GM10847 (cell line): ENCODE measurements around the gene LRPPRC.

Experiments
- POLR2A ChIP-seq: IDR thresholded peaks from 2 replicates; pipeline ENCODE4 v1.6.1; 2011; ENCODE audit not compliant: insufficient read length; ENCODE audit errors: extremely low read depth

LRPPRC gene

DNA sequence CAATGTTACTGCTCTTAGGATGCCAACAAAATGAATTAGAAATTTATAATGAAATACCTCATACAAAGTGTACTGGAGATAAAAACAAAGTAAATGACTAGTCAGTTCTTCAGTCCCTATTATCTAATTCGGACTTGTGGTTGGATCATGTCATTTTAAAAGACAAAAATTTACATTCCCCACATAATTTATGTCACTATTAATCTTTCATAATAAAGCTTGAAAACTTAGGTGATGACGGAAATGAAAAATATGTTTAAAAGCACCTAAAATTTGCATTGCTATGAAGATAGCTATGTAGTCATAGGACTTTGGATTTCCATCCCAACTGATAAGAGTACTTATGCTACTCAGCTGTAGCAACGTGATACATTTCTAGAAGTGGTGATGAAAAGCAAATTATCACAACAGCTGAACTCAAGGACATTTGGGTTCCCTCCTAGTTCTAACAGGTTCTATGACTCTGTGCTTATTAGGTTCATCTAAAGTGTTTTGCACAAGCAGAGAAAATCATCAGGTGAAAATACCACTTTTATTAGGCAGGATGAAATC lies 58.4 kb downstream of the LRPPRC start:
- TF ChIP-seq POLR2A, result no peak

DNA sequence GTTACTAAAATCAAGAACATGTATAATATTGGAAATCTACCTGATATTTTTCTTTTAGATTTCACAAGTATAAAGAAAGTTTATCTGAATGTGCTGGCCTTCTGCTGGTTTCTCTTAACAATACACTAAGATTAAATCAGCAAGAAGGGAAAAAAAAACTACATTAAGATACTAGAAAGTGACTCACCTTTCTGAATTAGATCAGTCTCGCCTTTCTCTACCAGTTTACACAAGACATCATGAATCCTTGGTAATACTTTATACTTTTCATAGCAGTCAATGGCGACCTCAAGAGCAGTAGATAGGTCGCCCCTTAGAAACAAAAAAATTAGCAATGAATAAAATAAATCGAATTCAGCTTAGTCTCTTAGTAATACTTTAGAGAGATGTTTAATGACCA lies 61.2 kb downstream of the LRPPRC start:
- TF ChIP-seq POLR2A, result no peak

DNA sequence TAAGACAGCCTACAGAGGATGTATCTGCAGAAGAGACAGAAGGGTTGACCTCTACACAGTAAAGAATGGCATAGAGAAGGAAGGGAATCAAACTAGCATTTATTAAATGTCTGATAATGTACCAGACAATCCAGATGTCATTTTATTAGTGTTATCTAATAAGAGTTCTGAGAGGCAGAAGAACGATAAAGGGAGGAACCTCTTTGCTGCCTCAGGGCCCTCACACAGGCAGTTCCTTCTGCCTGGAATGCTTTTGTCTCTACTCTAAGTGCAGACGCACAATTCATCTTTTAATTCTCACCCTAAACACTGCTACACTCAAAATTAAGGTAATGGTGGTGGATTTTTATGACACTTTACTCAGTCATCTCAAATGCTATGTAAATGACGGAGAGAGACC lies 64.5 kb downstream of the LRPPRC start:
- TF ChIP-seq POLR2A, result no peak

DNA sequence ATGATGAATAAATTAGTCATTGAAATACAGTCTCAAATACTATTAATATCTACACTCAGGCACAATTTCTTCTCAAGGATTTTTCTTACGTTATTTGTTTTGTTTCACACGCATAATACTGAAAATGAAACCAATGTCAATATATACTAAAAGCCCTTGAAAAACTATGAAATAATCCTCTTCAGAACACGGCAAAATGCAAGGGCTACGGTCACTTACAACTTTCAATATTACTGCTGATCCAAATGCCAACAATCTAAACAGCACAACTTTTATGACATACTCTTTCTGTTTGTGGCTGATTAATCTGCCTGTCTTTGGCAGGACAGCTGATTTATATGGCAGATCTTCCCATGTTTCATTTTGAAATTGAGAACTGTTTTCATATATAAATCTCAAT lies 68.3 kb downstream of the LRPPRC start:
- no peak for TF ChIP-seq POLR2A

GRCh38 chr2:43925431-43925830 lies 70.4 kb downstream of the LRPPRC start:
- TF ChIP-seq POLR2A, result no peak

- no peak for TF ChIP-seq POLR2A
Measured at GRCh38 chr2:43924463-43924862, 71.3 kb downstream of the LRPPRC start.

GRCh38 chr2:43906448-43907109 lies 89.2 kb downstream of the LRPPRC start:
- no peak for TF ChIP-seq POLR2A

GRCh38 chr2:43905871-43906270 lies 89.9 kb downstream of the LRPPRC start:
- TF ChIP-seq POLR2A, result no peak

DNA sequence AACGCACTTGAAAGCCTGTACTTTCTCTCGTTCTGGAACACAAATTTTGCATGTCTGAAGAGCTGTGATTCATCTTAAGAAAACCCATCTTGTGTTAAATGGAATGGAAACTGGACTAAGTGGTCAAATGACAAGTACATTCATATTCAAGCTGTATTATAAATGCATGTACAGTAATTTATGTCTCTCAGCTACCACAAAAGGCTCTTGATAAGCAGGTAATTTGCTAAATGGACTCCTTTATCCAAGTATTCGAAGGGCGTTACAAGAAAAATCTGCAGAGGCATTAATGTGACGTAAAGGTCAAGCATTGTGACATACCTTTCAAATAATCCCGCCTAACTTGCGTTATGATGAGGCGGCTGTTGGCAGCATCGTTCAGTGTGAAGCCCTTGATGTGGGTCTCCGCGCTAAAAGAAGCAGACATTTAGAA lies 90.4 kb downstream of the LRPPRC start:
- TF ChIP-seq POLR2A, result no peak

DNA sequence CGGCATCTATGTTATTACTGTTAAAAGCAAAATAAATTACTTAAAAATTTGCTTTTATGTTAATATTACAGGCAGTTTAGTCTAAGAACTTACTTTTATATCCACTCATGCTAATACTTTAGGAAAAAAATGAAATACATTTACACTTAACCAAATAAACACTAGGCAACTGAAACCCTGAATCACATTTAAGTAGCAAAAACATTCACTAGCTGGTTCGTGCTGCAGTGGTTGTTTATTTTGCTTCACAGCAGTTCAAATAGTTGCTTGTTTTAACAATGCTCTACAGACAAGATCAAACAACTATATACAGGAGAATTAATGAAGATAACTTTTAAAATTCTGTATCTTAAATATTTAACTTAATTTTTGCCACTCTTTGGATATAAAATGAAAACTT lies 96.2 kb downstream of the LRPPRC start:
- no peak for TF ChIP-seq POLR2A

GRCh38 chr2:43898838-43899346 lies 96.9 kb downstream of the LRPPRC start:
- no peak for TF ChIP-seq POLR2A

DNA sequence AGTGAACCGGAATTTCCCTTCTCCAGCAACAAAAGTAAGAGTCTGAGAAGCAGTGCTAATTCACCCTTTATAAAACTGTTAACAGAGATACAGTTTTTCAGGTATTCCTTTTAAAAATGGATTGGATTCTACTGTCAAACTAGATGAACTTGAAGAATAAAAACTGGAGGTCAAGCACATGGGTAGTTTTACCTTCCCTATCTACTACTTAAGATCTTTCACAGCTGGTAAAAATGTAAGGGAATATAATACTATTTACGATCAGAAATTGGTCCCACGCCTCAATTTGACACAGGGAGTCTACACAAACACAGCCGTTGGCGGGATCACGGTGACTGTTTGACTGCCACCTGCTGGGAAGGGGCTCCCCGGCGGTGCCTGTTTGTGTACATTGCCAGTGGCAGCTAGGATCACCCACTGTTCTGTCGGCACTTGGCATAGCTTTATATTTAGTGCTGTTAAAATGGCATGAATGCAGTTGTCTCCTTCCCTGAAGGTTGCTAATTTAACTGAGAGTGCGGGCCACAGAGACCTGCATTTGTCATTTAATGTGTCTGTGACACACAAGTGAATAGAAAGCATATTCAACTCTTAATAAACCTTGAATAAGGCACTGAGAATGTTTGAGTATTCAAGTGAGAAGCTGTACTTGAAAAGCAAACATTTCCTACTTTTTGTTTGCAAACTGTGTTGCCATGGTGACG lies 97.5 kb downstream of the LRPPRC start:
- no peak for TF ChIP-seq POLR2A

DNA sequence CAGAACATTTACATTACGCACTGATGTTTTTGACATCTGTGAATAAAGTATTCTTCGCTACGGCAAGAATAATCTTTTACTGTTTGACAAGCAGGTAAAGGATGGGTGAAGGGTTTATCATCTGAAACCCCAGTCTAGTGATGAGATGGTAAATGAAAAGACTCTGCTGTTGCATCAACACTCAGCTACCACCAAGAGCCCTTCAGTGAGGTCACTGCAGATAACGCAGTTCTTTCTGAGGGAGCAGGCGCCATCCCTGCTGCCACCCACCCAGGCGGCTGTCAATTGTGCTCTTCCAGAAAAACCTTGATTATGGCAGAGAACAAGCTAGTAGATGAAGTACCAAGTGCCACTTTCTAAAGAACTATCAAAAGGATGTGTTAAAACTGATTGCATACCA lies 98.3 kb downstream of the LRPPRC start:
- no peak for TF ChIP-seq POLR2A

DNA sequence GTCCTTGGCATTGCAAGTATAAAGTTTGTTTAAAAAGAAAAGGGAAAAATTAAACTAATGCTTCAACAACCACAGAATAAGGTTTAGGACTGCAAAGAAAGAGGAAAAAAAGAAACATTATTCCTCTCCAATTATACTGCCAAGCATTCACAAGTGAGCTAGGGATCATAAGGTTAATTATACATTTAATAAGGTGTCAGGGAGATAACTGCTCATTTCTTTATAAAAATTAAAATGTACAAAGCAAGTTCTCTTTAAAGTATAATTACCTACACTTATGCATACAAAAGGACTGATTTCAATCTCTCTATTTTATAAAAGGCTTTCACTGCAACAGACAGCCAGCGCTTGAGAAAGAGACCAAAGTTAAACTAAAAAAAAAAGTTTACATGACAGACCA lies 98.9 kb downstream of the LRPPRC start:
- TF ChIP-seq POLR2A, result no peak

- no peak for TF ChIP-seq POLR2A
Measured at GRCh38 chr2:43894743-43895142, 101.0 kb downstream of the LRPPRC start.

DNA sequence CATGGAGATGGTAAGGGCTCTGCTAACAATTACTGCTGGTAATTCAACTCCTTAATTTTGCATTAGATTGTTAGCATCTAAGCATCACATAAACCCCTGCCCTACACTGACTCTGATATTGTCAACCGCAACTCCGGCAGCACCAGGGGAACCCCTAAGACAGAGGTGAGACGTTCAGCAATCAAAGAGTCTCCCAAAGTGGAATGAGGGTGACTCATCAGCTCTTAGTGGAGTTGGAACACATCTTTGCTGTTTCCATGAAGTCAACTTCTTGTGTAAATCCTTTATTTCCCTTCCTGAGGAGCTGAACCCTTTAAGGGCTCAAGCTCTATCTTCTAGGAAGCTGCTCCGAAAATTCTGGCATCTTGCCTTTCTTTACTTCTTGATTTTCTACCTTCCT lies 104.9 kb downstream of the LRPPRC start:
- TF ChIP-seq POLR2A, result no peak
